GM18498 (cell line): ENCODE measurements around the gene NPBWR2.
"Not testable (repeated sequence)": the region's sequence is repeated elsewhere in the genome, so short reads cannot be mapped to it uniquely, and the experiment has no call there.

Experiments used
- ATAC-seq: cut with Tn5 transposase; IDR thresholded peaks from one replicate; pipeline ENCODE4 v1.9.1; 2021; ENCODE audit warnings: mild to moderate bottlenecking, moderate library complexity; ENCODE audit not compliant: unreplicated experiment

Gene NPBWR2

DNA sequence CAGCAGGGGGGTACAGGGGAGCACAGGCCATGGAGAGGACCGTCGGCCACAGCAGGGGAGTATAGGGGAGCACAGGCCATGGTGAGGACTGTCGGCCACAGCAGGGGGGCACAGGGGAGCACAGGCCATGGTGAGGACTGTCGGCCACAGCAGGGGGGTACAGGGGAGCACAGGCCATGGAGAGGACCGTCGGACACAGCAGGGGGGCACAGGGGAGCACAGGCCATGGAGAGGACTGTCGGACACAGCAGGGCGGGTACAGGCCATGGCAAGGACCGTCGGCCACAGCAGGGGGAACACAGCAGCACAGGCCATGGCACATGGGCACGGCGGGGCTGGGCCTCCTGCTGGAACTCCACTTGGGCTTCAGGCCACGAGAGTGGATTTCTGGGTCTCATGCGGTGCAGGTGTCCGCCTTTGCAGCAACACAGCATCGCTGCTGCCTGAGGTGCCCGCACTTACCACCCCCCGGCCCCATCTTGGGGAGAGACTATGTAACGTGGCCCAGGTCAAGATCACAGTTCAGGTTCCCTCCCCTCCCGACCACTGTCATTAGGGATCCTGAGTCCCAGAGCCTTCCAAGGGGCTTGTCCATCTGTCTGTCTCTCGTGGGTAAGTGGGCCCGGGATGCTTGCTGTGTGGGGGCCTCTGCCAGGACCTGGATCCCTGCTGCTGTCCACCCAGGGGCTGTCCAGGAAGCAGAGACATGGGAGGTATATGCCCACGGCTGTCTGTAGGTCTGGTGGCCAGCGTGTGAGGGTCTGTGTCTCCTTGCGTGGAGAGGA is 2.5 kb downstream of the NPBWR2 start:
- no peak for ATAC-seq

DNA sequence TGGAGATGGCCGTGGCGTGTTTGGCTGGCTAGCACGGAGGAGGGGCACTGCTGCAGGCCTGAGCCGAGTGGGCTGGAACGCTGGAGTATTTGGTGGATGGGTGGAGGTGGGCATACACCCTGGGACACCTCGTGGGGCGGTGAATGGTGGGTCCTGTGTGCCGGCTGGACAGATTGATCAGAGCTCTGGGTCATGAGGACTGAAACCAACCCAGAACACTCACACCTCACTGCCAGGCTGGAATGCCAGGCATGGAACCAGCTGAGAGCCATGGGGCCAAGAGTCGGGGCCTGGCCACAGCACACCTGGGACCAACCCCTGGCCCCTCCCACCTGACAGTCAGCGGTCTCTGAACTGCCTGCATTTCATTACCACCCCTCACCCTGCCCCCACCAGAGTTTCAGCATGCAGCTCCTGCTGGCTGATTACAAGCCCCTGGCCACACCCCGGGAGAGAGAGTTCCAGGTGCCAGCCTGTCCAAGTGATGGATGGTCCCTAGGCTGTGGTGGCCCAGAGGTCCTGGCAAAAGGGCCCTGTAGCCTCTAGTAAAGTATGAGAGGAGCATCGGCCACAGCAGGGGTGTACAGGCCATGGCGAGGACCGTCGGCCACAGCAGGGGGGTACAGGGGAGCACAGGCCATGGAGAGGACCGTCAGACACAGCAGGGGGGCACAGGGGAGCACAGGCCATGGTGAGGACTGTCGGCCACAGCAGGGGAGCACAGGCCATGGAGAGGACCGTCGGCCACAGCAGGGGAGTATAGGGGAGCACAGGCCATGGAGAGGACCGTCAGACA is 3.3 kb downstream of the NPBWR2 start:
- no peak for ATAC-seq

DNA sequence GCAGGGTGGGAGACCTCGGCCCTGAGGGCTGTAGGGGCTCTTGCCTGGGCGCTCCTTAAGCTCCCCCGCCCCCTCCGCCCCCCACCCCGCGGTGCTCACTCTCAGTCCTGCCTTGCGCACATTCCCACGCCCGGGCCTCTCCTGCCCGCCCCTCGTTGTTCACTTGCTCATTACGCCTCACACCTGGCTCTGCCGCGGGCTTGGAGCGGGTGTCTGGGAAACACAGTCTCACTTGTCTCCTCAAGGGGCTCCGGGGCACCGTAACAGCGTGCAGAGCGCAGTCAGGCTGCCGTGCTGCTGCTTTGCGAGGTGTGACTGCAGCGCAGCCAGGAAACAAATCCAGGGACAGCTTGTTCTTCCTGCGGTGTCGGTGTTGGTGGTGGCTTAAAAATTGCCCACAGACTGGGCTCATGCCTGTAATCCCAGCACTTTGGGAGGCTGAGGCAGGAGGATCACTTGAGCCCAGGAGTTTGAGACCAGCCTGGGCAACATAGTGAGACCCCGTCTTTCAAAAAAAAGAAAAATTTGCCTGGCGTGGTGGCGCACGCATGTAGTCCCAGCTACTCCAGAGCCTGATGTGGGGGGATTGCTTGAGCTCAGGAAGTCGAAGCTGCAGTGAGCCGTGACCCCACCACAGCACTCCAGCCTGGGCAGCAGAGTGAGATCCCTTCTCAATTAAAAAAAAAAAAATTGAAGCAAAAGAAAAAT is 4.6 kb downstream of the NPBWR2 start:
- ATAC-seq: no peak

DNA sequence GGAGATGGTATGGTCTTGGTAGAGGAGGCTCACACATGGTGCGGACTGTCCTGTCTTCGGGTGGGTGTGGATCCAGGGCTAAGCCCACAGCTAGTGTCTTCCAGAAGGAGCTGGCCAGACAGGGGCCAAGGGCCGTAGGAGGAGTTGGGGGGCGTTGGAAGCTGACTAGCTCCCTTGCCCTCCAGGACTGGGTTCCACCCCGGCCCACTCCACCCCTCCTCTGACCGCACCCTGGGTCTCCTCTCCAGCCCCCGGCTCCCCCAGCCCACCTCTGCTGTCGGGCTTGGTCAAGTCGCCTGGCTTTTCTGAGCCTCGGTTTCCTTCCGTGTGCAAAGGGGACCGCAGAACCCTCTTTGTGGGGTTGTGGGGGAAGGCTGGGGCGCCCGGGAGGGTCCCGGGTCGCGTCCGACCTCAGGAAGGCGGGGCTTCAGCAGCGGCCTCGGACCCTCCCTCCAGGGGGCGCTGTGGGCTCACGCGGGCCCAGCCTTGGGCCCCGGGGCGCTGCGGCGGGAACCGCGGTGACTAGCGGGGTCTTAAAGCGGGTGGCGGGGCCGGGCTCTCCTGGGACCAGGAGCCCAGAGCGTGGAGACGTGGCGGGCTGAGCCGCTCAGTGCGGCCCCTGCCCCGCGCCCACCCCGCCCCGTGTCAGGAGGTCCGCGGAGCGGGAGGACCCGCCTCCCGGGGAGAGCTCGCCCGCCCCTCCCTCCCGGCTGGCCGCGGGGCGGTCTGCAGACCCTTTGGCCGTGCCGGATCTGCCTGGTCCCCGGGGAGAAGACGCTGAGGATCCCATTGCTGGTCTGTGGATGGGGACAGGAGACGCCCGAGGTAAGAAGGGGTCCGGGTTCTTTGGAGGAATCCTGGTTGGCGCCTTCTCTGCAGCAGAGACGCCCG is 5.4 kb downstream of the NPBWR2 start:
- no peak for ATAC-seq

DNA sequence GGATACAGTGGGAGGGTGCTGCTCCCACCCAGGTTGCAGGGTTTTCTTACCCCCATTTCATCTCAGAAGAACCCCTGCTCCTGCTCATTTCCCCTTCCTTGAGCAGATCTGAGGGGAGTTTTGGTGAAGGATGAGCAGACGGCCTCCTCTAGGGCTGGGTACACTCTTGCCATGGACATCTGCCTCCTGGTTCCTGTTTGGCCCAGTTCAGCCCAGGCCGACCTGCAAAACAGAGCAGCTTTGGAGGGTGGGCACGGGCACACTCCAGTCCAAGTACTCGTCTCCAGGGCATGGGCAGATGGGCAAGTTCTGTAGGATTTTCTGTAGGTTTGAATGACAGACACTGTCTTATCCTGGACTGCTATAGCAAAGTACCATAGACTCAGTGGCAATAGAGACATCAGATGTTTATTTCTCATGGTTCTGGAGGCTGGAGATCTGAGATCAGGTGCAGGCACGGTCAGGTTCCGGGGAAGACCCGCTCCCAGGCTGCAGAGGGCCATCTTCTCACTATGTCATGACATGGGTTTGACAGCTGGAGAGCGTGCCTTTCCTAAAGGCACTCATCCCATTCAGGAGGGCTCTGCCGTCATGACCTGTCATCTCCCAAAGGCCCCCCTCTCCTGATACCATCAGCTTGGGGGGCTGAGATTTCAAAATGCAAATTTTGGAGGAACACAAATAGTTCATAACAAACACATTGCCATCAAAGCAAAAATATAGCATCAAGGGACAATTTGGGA is 6.2 kb downstream of the NPBWR2 start:
- no peak for ATAC-seq

DNA sequence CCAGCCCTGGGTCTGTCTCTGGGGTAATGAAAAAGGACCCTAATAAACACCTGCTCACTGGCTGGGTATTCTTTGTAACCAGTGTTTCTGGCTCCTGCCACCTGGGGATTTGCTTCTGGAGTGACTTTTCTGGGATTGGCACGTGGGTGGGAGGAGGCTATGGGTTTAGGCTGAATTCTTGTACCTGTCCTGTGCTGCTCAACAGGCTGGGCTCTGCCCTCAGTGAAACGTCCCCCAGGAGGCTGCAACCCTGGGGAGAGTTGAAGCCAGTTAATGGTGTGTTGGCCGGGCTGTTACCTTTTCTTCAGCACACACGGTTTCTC is 6.8 kb downstream of the NPBWR2 start:
- no peak for ATAC-seq

DNA sequence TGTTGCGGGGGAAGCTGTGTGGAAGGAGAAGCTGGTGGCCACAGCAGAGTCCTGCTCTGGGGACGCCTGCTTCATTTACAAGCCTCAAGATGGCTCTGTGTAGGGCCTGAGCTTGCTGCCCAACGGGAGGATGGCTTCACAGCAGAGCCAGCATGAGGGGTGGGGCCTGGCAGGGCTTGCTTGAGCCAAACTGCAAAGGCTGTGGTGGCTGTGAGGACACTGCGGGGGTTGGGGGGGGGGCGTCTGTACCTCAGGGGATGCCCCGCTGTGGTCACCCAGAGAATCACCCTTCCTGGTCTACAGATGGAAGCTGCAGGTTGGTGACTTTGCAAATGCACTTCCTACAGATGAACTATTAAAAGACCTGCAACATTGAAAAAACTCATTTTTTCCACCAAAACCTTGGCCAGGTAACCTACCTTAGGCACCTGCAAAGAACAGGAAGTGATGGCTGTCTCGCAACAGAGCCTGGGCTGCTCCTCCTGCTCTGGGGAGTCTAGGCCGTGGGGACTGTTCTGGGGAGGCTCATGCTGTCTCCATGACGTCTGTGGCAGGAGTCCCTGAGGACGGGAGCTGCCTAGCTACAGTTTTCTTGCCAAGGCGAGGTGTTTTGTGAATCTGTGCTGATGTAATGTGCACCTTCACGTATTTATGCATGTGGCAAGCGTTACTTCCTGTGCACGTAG is 7.3 kb downstream of the NPBWR2 start:
- no peak for ATAC-seq

DNA sequence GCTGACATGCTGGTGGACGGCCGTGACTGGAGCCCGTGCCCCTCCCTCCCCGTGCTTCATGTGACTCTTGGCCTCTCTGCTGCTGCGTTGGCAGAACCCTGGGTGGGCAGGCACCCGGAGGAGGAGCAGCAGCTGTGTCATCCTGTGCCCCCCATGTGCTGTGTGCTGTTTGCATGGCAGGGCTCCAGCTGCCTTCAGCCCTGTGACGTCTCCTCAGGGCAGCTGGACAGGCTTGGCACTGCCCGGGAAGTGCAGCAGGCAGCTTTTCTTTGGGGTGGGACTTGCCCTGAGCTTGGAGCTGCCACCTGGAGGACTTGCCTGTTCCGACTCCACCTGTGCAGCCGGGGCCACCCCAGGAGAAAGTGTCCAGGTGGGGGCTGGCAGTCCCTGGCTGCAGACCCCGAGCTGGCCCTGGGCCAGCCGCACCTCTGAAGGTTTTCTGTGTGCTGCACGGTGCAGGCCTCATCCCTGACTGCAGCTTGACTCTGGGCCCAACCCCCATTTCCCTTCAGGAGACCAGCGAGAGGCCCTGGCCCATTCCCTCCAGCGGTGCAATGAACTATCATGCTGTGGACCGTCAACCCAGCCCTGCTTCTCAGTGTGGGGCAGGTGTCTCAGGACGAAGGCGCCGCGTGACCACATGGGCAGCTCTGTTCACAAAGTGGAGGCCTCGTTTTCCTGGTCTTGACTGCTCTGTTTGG is 8.1 kb downstream of the NPBWR2 start:
- ATAC-seq: no peak

DNA sequence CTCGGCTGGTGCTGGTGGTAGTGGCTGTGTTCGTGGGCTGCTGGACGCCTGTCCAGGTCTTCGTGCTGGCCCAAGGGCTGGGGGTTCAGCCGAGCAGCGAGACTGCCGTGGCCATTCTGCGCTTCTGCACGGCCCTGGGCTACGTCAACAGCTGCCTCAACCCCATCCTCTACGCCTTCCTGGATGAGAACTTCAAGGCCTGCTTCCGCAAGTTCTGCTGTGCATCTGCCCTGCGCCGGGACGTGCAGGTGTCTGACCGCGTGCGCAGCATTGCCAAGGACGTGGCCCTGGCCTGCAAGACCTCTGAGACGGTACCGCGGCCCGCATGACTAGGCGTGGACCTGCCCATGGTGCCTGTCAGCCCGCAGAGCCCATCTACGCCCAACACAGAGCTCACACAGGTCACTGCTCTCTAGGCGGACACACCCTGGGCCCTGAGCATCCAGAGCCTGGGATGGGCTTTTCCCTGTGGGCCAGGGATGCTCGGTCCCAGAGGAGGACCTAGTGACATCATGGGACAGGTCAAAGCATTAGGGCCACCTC is 8.8 kb downstream of the NPBWR2 start:
- ATAC-seq: no peak

DNA sequence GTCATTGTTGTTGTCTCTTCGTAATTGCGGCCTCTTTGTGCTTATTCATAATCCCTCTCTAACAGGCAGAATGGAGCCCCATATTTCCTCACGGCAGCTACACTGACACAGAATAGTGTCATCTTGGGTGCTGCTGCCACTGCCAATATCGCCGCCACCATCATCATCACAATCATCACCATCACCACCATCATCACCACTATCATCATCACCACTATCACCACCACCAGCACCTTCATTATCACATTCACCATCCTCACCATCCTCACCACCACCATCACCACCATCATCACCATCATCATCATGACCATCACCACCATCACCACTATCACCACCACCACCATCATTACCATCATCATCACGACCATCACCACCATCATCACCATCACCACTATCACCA is 10.8 kb downstream of the NPBWR2 start:
- no peak for ATAC-seq

DNA sequence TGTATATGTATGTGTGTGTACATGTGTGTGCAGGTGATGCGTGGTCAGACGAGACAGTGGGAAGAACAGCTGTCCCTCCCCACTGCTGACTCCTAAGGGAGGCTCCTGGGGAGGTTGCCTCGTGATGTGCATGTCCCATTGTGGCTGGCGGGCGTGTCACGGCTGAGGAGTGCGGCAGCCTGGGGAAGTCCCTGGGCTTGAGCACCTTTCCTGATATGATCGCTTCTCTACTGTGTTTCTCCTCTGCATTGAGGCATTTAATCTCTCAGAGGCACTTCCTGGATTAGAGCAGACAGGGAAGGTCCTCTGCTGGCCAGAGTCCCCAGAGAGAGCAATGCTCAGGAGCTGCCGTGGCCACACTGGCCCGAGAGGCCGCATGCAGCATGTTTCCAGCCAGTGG is 11.4 kb downstream of the NPBWR2 start:
- ATAC-seq: no peak

DNA sequence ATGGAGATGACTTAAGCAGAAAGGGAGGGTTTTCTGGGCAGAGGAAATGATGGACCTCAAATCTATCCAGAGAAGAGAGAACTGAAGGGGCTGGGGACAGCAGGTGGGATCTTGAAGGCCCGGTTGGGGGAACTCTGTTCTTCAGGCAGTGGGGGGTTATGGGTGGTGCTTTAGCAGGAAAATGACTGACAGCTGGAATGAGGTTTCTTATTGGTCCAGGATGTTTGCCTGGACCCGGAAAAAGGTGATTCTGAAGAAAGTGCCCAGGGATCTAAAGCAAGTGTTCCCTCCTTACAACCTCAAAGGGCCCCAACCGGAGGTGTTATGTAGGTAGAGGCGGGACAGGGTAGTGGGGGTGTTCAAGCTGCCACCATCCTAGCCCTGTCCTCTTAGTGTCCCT is 11.9 kb downstream of the NPBWR2 start:
- ATAC-seq: no peak

DNA sequence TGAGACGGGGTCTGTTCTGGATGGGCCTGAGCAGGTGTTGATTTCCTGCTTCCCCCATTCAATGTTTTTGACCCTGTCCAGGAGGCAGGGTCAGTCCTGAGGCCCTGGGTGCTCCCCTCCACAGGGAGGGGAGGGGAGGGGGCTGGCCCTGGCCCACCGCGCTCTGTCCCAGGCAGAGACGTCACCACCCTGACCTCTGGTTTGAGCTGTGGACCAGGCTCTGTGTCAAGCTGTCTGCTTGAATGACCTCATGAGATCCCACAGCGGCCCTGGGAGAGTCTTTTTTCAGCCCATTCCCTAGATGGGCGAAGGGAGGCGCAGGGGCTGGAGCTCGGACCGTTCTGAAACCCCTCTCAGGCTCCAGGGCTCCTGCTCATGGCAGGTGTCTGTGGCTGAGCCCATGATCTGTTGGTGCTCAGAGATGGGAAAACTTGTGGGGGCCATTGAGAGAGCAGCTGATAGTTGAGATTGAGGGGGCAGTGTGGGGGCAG is 14.3 kb downstream of the NPBWR2 start:
- no peak for ATAC-seq

DNA sequence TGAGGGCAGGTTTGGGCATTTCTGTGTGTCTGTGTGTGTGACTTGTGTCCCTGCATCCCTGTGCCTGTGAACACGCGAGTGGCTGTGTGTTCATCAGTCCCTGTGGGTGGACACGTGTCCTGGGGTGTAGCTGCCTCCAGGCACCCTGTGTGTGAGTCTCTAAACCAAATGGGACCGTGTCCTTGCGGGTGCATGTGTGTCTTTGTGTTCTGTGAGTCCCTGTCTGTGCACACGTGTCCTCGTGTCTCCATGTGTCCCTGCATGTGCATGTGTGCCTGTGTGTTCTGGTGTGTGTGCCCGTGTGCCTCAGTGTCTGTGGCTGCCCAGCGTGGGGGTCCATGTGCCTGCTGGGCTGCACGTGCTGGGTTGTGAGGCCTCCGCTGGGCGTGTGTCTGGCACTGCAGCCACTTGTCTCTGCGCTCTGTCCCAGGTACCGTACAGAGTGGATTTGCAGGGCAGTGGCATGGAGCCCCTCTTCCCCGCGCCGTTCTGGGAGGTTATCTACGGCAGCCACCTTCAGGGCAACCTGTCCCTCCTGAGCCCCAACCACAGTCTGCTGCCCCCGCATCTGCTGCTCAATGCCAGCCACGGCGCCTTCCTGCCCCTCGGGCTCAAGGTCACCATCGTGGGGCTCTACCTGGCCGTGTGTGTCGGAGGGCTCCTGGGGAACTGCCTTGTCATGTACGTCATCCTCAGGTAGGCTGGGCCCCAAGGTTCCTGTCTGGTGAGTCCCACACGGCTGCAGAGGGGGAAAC is 14.9 kb downstream of the NPBWR2 start:
- ATAC-seq: no peak

DNA sequence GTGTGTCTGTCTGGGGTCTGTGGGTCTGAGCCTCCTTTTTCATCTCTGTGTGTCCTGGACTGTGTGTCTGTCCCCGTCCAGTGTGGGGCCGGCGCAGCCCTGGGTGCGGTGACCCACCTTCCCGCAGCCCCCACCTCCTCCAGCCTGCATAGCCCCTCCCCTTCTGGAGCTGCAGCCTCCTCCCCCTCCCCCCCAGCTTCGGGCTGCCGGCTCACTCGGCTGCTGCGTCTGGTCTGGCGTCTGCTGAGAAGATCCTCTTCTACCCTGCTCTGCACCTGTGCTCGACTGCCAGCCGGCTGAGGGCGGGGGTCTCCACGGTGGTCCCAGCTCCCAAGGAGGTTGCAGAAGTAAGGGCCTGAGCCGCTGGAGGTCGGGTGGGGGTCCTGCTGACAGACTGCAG is 15.6 kb downstream of the NPBWR2 start:
- ATAC-seq: no peak

DNA sequence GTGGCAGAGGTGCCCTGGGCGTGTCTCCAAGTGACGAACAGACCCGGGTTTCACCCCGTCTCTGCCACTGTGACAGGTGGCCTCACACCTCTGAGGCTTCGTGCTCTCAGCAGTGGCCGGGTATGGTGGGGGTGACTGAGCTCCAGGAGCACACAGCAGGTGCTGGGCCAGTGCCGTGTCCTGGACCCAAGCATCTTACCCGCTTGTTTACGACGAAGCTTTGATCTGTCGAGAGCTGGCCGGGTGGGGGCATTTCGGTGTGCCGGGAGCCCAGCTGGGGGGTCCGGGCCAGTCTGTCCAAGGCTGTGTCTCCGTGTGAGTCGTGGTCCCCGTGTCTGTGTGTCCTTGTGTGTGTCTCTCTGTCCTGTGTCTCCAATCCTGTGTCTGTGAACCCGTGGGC is 16.0 kb downstream of the NPBWR2 start:
- ATAC-seq: no peak

DNA sequence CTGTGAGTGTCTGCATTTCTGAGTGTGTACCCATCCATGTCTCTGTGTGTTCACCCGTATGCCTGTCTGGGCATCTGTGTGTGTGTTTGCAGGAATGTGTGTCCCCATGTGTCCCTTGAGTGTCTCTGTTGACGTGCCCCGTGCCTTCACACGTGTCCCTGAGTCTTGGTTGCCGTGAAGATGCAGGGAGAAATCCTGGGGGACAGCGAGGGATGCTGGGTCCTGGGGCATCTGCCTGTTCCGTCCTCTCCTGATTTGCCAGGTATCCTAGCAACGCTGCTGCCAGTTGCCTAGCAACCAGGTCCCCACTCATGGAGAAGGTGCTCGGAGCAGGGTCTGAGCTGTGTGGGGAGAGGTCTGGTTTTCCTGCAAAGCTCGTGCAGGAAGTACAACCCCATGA is 17.2 kb downstream of the NPBWR2 start:
- ATAC-seq: no peak

DNA sequence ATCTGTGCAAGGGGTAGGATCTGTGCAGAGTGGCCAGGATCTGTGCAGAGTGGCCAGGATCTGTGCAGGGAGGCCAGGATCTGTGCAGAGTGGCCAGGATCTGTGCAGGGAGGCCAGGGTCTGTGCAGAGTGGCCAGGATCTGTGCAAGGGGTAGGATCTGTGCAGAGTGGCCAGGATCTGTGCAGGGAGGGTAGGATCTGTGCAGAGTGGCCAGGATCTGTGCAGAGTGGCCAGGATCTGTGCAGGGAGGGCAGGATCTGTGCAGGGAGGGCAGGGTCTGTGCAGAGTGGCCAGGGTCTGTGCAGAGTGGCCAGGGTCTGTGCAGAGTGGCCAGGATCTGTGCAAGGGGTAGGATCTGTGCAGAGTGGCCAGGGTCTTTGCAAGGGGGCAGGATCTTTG is 18.8 kb downstream of the NPBWR2 start:
- not testable (repeated sequence) for ATAC-seq
